ENCODE data around the gene PDE4D.

Gene PDE4D

GRCh38 chr5:59656351-59657254, 236.9 kb downstream of the PDE4D start:
- DNase-seq (ENCODE audit: low spot score), result no peak
- TF ChIP-seq CTCF (IDR thresholded peaks at IDR 0.05; ENCODE audit: extremely low read depth, missing control alignments), result no peak

GRCh38 chr5:59655693-59656309, 237.7 kb downstream of the PDE4D start:
- TF ChIP-seq CTCF (IDR thresholded peaks at IDR 0.05; ENCODE audit: extremely low read depth, missing control alignments), result no peak
- DNase-seq (ENCODE audit: low spot score), result no peak

- no peak for TF ChIP-seq CTCF (IDR thresholded peaks at IDR 0.05; ENCODE audit: extremely low read depth, missing control alignments)
- DNase-seq (ENCODE audit: low spot score), result no peak
Measured at GRCh38 chr5:59654691-59655090, 238.8 kb downstream of the PDE4D start.

- no peak for DNase-seq (ENCODE audit: low spot score)
- TF ChIP-seq CTCF (IDR thresholded peaks at IDR 0.05; ENCODE audit: extremely low read depth, missing control alignments), result no peak
Measured at GRCh38 chr5:59652449-59652848, 241.1 kb downstream of the PDE4D start.

GRCh38 chr5:59648949-59649921, 244.3 kb downstream of the PDE4D start:
- no peak for DNase-seq (ENCODE audit: low spot score)
- TF ChIP-seq CTCF (IDR thresholded peaks at IDR 0.05; ENCODE audit: extremely low read depth, missing control alignments), result no peak

GRCh38 chr5:59648038-59648831, 245.3 kb downstream of the PDE4D start:
- no peak for TF ChIP-seq CTCF (IDR thresholded peaks at IDR 0.05; ENCODE audit: extremely low read depth, missing control alignments)
- DNase-seq (ENCODE audit: low spot score), result no peak

Measured in GM20000 (cell line).